Sigmoid colon (tissue), 4 donors: ENCODE measurements around the gene MVB12A.

Source experiments
- EP300 ChIP-seq, 4 donors: sonication (generic); formaldehyde crosslinking; IDR thresholded peaks; one replicate each; pipeline ENCODE4 v1.6.1; 2017; ENCODE audit warnings: antibody characterized with exemption in 4 of 4
- POLR2A ChIP-seq, 2 donors: fragments of 450-650 bp; IDR thresholded peaks; one replicate each; pipeline ENCODE4 v1.6.1; 2016; ENCODE audit warnings: antibody characterized with exemption in 2 of 2, mild to moderate bottlenecking in 2 of 2, moderate library complexity in 2 of 2
- TF ChIP-seq, protein P1 (sequence below), 4 experiments: fragments of 450-650 bp in 3 of 4; fragments of 200-600 bp in 1 of 4; IDR thresholded peaks; one replicate each; pipeline ENCODE4 v1.5.1; 2016 to 2019; ENCODE audit warnings: antibody characterized with exemption in 4 of 4, mild to moderate bottlenecking in 3 of 4, moderate library complexity in 2 of 4

DNA sequence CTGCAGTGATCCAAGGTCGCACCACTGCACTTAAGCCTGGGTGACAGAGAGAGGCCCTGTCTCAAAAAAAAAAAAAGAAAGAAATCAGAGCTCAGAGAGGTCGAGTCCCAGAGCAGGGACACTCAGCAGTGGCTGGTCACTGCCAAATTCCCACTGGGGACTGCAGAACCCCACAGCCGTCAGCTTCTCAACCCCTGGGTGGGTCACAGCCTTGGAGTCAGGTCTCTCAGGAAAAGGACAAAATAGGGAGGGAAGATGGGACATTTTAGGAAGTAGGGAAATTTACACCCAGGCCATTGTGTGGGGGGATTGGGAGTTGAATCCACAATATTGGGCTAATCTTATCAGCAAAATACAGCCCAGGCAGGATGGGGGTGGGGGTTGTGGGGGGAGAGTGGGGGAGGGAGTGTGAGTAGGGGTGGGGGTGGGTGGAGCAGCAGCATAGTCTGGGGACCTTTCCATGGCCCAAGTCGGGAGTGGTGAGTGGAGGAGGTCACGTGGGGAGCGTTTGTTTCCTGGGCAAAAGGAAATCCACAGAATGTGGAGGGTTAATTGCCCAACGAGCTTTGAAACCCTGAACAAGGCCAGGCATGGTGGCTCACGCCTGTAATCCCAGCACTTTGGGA is 20.8 kb upstream of the MVB12A start:
- TF ChIP-seq EP300 (IDR thresholded peaks at IDR 0.05): no peak
- no peak for TF ChIP-seq POLR2A (IDR thresholded peaks at IDR 0.05)
- TF ChIP-seq, protein P1, sequence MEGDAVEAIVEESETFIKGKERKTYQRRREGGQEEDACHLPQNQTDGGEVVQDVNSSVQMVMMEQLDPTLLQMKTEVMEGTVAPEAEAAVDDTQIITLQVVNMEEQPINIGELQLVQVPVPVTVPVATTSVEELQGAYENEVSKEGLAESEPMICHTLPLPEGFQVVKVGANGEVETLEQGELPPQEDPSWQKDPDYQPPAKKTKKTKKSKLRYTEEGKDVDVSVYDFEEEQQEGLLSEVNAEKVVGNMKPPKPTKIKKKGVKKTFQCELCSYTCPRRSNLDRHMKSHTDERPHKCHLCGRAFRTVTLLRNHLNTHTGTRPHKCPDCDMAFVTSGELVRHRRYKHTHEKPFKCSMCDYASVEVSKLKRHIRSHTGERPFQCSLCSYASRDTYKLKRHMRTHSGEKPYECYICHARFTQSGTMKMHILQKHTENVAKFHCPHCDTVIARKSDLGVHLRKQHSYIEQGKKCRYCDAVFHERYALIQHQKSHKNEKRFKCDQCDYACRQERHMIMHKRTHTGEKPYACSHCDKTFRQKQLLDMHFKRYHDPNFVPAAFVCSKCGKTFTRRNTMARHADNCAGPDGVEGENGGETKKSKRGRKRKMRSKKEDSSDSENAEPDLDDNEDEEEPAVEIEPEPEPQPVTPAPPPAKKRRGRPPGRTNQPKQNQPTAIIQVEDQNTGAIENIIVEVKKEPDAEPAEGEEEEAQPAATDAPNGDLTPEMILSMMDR (IDR thresholded peaks at IDR 0.05): no peak
